AG04450 (cell line): ENCODE results near the gene FCN2. TPM values are rescaled to one million over a fixed set of nuclear protein-coding genes. Genes with fewer than 3 reads are reported as not detected.

Experiments used
- CTCF ChIA-PET: fragments of 300-600, 350-600 bp; formaldehyde crosslinking; extraction: SDS; loops from one replicate; lab custom pipeline; 2022; ENCODE audit warnings: antibody characterized with exemption, inconsistent platforms; lab: Charles Lee
- POLR2A ChIA-PET: fragments of 350-600 bp; formaldehyde crosslinking; extraction: SDS; loops from one replicate; lab custom pipeline; 2021; ENCODE audit warnings: antibody characterized with exemption, inconsistent platforms; lab: Yijun Ruan, JAX
- DNase-seq: peaks from one replicate; pipeline ENCODE4 v3.0.0-alpha.2; 2011; ENCODE audit warnings: low read depth, low spot score
- H3K27ac ChIP-seq: one replicate; pipeline ENCODE4 v1.5.1; 2012; ENCODE audit warnings: low read depth, low read length, control low read depth
- H3K27me3 ChIP-seq: one replicate; pipeline ENCODE4 v1.6.0; 2012; ENCODE audit warnings: low read length; ENCODE audit not compliant: control insufficient read depth, insufficient read depth
- H3K4me3 ChIP-seq: 2 replicates; pipeline ENCODE4 v1.5.1; 2011; ENCODE audit warnings: mild to moderate bottlenecking, low read depth, low read length, control low read depth
- H3K9me3 ChIP-seq: 2 replicates; pipeline ENCODE4 v1.5.1; 2012; ENCODE audit warnings: low read length; ENCODE audit not compliant: control insufficient read depth, insufficient read depth
- polyA plus RNA-seq: library from polyadenylated mRNA; depleted of rRNA; stranded (reverse); fragments of >200 nt; gene quantifications from 2 replicates; pipeline ENCODE4 v1.2.3, GENCODE V29; 2011
- TF ChIP-seq, protein P1 (sequence below): IDR thresholded peaks from 2 replicates; pipeline ENCODE4 v1.5.1; 2011; ENCODE audit warnings: low read depth, low read length, control low read depth, inconsistent platforms

Gene FCN2
- polyA plus RNA-seq, 1 experiment = not detected

DNA sequence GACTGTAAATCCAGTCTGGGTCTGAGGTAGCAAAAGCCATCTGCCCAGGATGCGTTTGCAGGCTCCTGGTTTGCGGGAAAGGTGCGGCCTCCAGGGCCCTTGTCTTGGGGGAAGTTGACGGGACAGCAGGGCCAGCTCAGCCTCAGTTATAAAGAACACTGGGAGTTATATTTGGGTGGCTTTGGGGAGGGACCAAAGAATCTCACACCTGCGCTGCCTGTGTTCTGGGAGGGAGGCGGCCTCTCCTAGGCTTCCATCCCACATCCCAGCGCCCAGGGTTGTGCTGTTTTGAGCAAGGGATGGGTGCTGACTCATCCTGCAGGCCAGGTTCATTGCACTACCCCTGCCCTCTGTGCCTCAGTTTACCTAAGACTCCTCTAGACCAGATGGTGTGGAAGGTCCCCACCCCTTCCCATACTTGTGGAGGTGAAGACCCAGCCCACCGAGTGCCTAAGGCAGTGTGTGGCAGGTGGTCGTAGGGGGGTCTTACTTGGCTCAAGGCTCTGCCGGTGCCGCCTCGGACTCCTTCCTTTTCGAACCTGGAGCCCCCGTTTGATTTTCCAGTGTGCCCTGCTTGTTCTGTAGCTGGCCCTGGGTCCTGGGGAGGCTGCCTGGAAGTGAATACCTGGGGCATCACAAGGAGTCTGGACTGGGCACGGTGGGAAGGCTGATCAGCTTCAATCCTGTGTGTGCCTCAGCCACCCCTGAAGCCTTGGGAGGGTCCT, 39.3 kb upstream of the FCN2 start:
- Histone ChIP-seq H3K9me3 (peaks cover 7% of the 10 kb centered on the region), H3K27me3 (no peaks in the 10 kb centered on the region), H3K4me3 (no peak overlapping the region), H3K27ac (no peak overlapping the region)
- ChIA-PET CTCF (no interaction called here), POLR2A (no interaction called here)
- TF ChIP-seq, protein P1, sequence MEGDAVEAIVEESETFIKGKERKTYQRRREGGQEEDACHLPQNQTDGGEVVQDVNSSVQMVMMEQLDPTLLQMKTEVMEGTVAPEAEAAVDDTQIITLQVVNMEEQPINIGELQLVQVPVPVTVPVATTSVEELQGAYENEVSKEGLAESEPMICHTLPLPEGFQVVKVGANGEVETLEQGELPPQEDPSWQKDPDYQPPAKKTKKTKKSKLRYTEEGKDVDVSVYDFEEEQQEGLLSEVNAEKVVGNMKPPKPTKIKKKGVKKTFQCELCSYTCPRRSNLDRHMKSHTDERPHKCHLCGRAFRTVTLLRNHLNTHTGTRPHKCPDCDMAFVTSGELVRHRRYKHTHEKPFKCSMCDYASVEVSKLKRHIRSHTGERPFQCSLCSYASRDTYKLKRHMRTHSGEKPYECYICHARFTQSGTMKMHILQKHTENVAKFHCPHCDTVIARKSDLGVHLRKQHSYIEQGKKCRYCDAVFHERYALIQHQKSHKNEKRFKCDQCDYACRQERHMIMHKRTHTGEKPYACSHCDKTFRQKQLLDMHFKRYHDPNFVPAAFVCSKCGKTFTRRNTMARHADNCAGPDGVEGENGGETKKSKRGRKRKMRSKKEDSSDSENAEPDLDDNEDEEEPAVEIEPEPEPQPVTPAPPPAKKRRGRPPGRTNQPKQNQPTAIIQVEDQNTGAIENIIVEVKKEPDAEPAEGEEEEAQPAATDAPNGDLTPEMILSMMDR = no peak
- no peak for DNase-seq

DNA sequence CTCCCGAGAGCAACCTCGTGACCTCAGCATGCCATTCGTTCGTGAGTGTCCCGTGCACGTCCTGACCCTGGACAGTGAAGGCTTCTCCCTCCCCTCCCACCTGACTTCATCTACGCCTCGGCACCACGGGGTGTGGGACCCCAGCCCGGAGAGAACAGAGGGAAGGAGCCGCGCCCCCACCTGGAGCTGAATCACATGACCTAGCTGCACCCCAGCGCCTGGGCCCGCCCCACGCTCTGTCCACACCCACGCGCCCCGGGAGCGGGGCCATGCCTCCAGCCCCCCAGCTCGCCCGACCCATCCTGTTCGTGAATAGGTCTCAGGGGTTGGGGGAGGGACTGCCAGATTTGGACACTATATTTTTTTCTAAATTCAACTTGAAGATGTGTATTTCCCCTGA, 38.3 kb upstream of the FCN2 start:
- Histone ChIP-seq H3K27me3 (no peaks in the 10 kb centered on the region), H3K27ac (no peak overlapping the region), H3K9me3 (peaks cover 12% of the 10 kb centered on the region), H3K4me3 (no peak overlapping the region)
- POLR2A ChIA-PET = no interaction called here
- DNase-seq = no peak
- CTCF ChIA-PET = no interaction called here
- TF ChIP-seq, protein P1 = no peak

DNA sequence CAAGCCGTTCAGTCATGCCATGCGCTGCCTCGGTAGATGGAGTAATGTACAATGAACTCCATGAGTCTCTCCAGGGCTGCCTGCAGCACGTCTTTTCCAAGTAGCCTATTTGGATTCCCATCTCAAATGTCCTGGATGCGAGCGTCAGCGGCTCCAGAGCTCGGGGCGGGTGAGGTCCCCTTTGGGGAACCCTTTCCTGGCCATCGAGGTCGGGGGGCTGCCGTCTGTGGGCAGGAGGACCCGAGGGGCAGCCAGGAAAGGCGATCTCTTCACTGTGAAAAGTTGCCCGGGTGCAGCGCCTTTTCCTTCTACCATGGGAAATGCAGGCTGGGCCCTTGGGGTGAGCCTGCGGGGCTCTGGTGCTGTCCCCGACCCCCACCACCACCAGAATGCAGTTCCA, 36.9 kb upstream of the FCN2 start:
- Histone ChIP-seq H3K27me3 (no peaks in the 10 kb centered on the region), H3K27ac (no peak overlapping the region), H3K4me3 (no peak overlapping the region), H3K9me3 (peaks cover 26% of the 10 kb centered on the region)
- DNase-seq = no peak
- ChIA-PET CTCF (no interaction called here), POLR2A (no interaction called here)
- TF ChIP-seq, protein P1 = no peak

DNA sequence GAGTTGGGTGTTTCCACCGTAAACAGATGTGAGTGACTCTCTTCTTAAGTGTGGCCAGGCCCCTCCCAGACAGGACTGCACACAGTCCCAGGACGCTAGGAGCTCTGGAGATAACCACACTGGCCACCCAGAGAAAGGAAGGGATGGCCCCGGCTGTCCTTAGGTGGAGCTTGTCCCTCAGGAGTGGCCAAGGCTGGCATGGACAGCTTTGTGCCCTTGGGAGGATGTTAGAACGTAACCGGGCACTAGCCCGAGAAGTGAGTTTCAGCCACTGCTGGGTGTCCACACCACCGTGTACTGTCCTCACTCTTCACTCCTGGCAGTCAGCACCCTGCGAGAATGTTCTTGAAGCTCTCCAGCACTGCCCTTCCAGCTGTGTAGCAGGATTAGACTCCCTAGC, 35.8 kb upstream of the FCN2 start:
- Histone ChIP-seq H3K4me3 (no peak overlapping the region), H3K27ac (no peak overlapping the region), H3K27me3 (no peaks in the 10 kb centered on the region), H3K9me3 (peaks cover 29% of the 10 kb centered on the region)
- ChIA-PET POLR2A (interaction anchor here (1.0 kb wide), 1 partner anchor 9 kb away, joined by 4 read pairs; no protein-coding TSS in a partner anchor), CTCF (no interaction called here)
- TF ChIP-seq, protein P1 = no peak
- DNase-seq = no peak

DNA sequence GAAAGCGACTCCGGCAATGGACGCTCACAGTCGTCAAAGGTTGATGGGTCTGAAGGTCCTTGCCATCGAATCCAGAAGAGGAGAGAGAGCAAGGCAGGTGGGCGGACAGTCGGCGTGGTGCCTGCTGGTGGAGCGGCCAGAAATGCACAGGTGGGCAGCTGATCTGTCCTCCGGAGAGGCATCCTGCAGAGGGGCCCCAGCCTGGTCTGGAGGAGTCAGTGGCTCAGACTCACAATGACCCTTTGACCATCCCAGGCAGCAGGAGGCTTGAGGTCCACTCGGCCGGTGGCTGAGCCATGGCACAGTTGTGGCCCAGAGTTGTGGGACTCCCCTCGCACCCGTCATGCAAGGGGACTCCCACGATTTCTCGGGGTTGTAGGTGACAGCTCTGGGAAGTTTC, 34.4 kb upstream of the FCN2 start:
- CTCF ChIA-PET = no interaction called here

More for the DNA sequence above, 34.4 kb upstream of the FCN2 start:
- peaks cover 43% of the 10 kb centered on the region for H3K9me3 ChIP-seq
- POLR2A ChIA-PET = interaction anchor here (0.7 kb wide), 1 partner anchor 29 kb away, joined by 4 read pairs; no protein-coding TSS in a partner anchor
- DNase-seq = no peak
- TF ChIP-seq, protein P1 = no peak
- no peak overlapping the region for H3K27ac ChIP-seq
- H3K4me3 ChIP-seq = no peak overlapping the region
- H3K27me3 ChIP-seq = no peaks in the 10 kb centered on the region
